ENCODE results near the gene OCSTAMP. TPM values are rescaled to one million over a fixed set of nuclear protein-coding genes. Genes with fewer than 3 reads are reported as not detected.

OCSTAMP gene
- total and polyA plus RNA-seq, 10 of the 15 experiments (the other 5 are each of a cell fraction or from before 2014, with no cell fraction given), result 0.09 to 0.46 (median 0.22) TPM; not detected in 2

DNA sequence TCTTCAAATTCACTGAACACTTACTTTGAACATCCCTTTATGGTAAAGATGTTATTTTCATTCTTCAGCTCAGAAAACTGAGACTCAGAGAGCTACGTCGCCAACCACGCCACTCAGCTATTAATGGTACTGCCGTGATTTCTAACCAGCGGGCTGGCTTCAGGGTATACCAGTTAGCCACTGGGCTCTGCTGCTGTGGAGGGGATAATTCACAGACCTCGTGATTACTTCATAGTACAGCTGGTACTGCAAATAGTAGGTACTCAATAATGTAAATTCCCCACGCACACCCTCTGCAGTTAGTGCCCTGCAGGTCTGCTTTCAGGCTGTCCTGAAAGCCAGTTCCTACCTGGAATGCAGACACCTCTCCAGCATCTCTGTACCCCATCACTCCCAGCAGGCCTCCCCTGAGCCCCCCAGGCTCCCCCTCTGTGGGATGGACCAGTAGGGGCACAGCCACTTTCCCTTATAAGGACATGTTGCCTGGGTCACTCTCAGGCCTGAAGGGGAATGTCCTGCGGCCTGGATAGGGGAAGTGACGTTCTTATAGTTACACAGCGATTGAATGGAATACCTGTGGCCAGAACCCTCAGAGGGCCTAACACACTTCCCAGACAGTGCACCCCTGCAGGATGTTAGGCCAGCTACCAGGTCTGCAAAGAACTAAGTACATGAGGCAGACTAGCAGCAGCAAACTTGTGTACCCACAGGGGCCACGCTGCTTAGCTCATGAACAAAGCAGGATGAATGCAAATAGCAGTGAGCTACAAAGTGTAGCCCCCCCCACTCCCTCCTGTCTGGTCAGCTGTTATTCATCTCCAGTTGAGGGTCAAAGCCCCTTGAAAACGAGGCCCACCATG lies 1.3 kb upstream of the OCSTAMP start (continued):
- TF ChIP-seq, protein P1, sequence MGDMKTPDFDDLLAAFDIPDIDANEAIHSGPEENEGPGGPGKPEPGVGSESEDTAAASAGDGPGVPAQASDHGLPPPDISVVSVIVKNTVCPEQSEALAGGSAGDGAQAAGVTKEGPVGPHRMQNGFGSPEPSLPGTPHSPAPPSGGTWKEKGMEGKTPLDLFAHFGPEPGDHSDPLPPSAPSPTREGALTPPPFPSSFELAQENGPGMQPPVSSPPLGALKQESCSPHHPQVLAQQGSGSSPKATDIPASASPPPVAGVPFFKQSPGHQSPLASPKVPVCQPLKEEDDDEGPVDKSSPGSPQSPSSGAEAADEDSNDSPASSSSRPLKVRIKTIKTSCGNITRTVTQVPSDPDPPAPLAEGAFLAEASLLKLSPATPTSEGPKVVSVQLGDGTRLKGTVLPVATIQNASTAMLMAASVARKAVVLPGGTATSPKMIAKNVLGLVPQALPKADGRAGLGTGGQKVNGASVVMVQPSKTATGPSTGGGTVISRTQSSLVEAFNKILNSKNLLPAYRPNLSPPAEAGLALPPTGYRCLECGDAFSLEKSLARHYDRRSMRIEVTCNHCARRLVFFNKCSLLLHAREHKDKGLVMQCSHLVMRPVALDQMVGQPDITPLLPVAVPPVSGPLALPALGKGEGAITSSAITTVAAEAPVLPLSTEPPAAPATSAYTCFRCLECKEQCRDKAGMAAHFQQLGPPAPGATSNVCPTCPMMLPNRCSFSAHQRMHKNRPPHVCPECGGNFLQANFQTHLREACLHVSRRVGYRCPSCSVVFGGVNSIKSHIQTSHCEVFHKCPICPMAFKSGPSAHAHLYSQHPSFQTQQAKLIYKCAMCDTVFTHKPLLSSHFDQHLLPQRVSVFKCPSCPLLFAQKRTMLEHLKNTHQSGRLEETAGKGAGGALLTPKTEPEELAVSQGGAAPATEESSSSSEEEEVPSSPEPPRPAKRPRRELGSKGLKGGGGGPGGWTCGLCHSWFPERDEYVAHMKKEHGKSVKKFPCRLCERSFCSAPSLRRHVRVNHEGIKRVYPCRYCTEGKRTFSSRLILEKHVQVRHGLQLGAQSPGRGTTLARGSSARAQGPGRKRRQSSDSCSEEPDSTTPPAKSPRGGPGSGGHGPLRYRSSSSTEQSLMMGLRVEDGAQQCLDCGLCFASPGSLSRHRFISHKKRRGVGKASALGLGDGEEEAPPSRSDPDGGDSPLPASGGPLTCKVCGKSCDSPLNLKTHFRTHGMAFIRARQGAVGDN (IDR thresholded peaks at IDR 0.05), result peak; percentile 49; the same call in 1 of the 2 replicates
- TF ChIP-seq RUNX3 (IDR thresholded peaks at IDR 0.05; ENCODE audit: low read length) (peak; percentile 50; the same call in 1 of the 2 replicates), JUNB (IDR thresholded peaks at IDR 0.05) (no peak)

DNA sequence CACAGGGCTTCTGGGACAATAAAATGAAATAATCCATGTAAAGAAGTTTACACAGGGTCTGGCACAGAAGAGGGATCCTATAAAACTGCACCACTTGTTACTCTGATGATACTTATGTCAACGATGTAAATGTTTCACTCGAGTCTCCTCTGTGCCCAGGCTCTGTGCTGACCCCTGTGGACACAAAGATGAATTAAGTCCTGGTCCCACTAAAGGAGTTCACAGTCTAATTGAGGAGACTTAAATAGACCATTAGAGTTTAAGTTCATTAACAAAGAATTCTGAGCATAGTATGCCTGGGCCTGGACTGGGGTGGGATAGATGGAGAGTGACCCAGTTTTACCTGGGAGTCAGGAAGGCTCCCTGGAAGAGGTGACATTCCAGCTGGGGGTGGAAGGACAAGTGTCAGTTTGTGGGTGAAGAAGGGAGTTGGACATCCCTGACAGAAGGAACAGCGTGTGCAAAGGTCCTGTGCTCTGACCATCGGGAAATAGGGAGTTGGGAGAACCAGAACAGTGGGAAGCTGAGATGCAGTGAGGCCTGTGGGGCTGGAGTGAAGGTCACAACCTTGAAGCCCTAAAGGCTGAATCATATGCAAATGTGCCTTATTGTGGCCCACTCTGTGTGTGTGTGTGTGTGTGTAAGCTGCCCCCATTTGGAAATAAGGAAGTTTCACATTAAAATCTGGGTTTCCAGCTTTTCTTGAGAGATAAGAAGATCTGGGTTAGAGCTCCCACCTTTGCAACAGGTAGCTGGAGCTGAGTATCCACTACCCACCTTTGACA lies 1.1 kb downstream of the OCSTAMP start:
- POLR2A ChIA-PET, result no interaction called here
- RAD21 ChIA-PET (ENCODE audit: unreplicated experiment), result interaction anchor here (1.2 kb wide), 1 partner anchor 29 kb away, joined by 4 read pairs; no protein-coding TSS in a partner anchor
- DNase-seq (ENCODE audit: low read depth, low spot score) (no peak), ATAC-seq (no peak), FAIRE-seq (no peak)
- TF ChIP-seq, protein P2, sequence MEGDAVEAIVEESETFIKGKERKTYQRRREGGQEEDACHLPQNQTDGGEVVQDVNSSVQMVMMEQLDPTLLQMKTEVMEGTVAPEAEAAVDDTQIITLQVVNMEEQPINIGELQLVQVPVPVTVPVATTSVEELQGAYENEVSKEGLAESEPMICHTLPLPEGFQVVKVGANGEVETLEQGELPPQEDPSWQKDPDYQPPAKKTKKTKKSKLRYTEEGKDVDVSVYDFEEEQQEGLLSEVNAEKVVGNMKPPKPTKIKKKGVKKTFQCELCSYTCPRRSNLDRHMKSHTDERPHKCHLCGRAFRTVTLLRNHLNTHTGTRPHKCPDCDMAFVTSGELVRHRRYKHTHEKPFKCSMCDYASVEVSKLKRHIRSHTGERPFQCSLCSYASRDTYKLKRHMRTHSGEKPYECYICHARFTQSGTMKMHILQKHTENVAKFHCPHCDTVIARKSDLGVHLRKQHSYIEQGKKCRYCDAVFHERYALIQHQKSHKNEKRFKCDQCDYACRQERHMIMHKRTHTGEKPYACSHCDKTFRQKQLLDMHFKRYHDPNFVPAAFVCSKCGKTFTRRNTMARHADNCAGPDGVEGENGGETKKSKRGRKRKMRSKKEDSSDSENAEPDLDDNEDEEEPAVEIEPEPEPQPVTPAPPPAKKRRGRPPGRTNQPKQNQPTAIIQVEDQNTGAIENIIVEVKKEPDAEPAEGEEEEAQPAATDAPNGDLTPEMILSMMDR (IDR thresholded peaks at IDR 0.05 in 2 of 3, conservative IDR thresholded peaks at IDR 0.05 in 1 of 3; ENCODE audit: control insufficient read depth in 2 of 3, extremely low read depth in 1 of 3, insufficient read depth in 1 of 3, low read depth in 3 of 3, low read length in 3 of 3), result peak in 2 of 3 experiments; percentile 23 to 24; a peak in 2 of 6 replicates
- no peak for TF ChIP-seq EP300 (IDR thresholded peaks at IDR 0.05; ENCODE audit: borderline replicate concordance in 1 of 2, control insufficient read depth in 1 of 2, low read depth in 2 of 2, low read length in 2 of 2)
- TF ChIP-seq POU2F2 (IDR thresholded peaks at IDR 0.05; ENCODE audit: borderline replicate concordance, low read depth, low read length), result peak; percentile 76; the same call in 1 of the 3 replicates
- TF ChIP-seq IKZF2 (IDR thresholded peaks at IDR 0.05), result 0 out of 4 replicates have a peak, but pooled peaks of 1 of the 2 experiments have one; percentile 6
- 0 out of 2 replicates have a peak, but pooled peaks have one; percentile 3 for TF ChIP-seq RAD21 (IDR thresholded peaks at IDR 0.05; ENCODE audit: insufficient read depth, low read depth, low read length)
- no peak overlapping the region for H3K4me3 ChIP-seq
- in situ Hi-C loops (cut with MboI) (no loop called here), intact Hi-C loops (cut with micrococcal nuclease; ENCODE audit: unreplicated experiment) (no loop called here)
- no peak overlapping the region for H3K27ac ChIP-seq (ENCODE audit: control insufficient read depth, insufficient read depth)
- CTCF ChIA-PET, result interaction anchor here (1.4 to 4.3 kb wide), 6 partner anchors 10 to 140 kb away, joined by 4 to 43 read pairs (median 11); partner anchors contain the start of gene TP53RK
- H3K36me3 ChIP-seq (ENCODE audit: control insufficient read depth in 2 of 2, insufficient read depth in 2 of 2, low read length in 1 of 2), result no peaks in the 10 kb centered on the region
- no peaks in the 10 kb centered on the region; the same call in 2 of the 3 replicates for H3K9me3 ChIP-seq (replicated peaks; ENCODE audit: control insufficient read depth, insufficient read depth, low read length)
- peaks cover 69% of the 10 kb centered on the region for H3K4me1 ChIP-seq (ENCODE audit: control insufficient read depth, insufficient read depth, low read length)
- H4K20me1 ChIP-seq (ENCODE audit: control insufficient read depth, insufficient read depth), result no peaks in the 10 kb centered on the region
- WGBS (ENCODE audit: insufficient coverage, insufficient replicate concordance, low lambda C conversion rate, missing lambda C conversion rate), result 79% methylated on average over 4 of the region's 4 CpGs
- no peaks in the 10 kb centered on the region for H3K27me3 ChIP-seq (replicated peaks in 1 of 2; ENCODE audit: control insufficient read depth in 2 of 2, insufficient read depth in 2 of 2, low read length in 1 of 2)
- SMC1A ChIA-PET (ENCODE audit: uncharacterized antibody, unreplicated experiment), result interaction anchor here (0.8 to 4.3 kb wide), 8 partner anchors 10 to 137 kb away, joined by 3 to 19 read pairs (median 4); no protein-coding TSS in a partner anchor
- no peak overlapping the region for H3K4me2 ChIP-seq (ENCODE audit: control insufficient read depth, insufficient read depth)
- BruUV-seq (replicated peaks), result no TSS peak
- H3K9ac ChIP-seq (ENCODE audit: control insufficient read depth, insufficient read depth, low read length), result no peak overlapping the region
- no peak overlapping the region for H2AFZ ChIP-seq (ENCODE audit: control insufficient read depth, low read depth, low read length)
- no peaks in the 10 kb centered on the region for H3K79me2 ChIP-seq (ENCODE audit: control insufficient read depth, insufficient read depth, low read length)
